MM.1S (cell line): Measurements from ENCODE around the gene AUP1.

Source experiments
- EZH2 ChIP-seq: fragments of 300-600 bp; sonication (generic); optimal IDR thresholded peaks from 2 replicates; pipeline ENCODE3; 2017; ENCODE audit warnings: low read depth, mild to moderate bottlenecking, antibody characterized with exemption, low read length, mixed read lengths
- EZH2phosphoT487 ChIP-seq: fragments of 300-600 bp; sonication (generic); IDR thresholded peaks from 2 replicates; pipeline ENCODE4 v1.6.1; 2018; ENCODE audit warnings: antibody characterized with exemption, low read length
- TF ChIP-seq, protein P1 (sequence below): fragments of 300-600 bp; sonication (generic); IDR thresholded peaks from 2 replicates; pipeline ENCODE4 v1.5.1; 2016; ENCODE audit warnings: antibody characterized with exemption, low read length, mixed read lengths

DNA sequence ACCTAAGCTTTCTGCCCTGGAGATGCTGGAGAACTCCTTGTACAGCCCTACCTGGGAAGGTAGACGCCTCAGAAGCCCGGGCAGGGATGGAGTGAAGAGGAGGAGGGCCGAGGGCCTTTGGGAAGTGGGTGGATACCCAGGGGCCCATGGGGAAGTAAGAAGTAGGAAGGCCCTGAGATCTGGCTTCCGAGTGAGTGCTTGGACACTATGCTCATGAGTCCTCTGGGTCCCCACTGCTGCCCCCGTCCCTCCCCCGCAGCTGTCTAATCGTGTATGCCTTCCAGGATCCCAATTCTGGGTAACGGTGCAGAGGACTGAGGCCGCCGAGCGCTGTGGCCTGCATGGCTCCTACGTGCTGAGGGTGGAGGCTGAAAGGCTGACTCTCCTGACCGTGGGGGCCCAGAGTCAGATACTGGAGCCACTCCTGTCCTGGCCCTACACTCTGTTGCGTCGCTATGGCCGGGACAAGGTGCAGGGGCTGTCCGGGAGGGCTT, 26.2 kb upstream of the AUP1 start:
- TF ChIP-seq, protein P1, sequence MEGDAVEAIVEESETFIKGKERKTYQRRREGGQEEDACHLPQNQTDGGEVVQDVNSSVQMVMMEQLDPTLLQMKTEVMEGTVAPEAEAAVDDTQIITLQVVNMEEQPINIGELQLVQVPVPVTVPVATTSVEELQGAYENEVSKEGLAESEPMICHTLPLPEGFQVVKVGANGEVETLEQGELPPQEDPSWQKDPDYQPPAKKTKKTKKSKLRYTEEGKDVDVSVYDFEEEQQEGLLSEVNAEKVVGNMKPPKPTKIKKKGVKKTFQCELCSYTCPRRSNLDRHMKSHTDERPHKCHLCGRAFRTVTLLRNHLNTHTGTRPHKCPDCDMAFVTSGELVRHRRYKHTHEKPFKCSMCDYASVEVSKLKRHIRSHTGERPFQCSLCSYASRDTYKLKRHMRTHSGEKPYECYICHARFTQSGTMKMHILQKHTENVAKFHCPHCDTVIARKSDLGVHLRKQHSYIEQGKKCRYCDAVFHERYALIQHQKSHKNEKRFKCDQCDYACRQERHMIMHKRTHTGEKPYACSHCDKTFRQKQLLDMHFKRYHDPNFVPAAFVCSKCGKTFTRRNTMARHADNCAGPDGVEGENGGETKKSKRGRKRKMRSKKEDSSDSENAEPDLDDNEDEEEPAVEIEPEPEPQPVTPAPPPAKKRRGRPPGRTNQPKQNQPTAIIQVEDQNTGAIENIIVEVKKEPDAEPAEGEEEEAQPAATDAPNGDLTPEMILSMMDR: no peak
- TF ChIP-seq EZH2 (no peak), EZH2phosphoT487 (no peak)
